ENCODE data around the gene LRRIQ1.

The LRRIQ1 gene

DNA sequence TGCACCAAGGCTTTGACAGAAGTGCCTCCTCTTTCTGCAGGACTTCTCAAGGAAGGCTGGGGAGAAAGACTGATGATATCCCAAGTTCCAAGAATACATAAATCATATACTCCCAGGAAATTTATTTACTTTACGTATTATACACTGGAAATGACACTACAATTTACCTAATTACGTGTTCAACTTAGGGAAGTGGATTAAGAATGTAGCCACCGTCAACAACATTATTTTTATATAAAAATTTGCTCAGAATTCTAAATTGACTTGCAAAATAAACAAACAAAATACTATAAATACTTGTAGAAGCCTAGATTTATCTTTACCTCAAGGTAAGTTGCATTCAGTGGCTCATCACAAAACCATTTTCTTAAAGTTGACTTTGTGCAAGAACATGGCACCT lies 19.0 kb upstream of the LRRIQ1 start:
- TF ChIP-seq, protein P1, sequence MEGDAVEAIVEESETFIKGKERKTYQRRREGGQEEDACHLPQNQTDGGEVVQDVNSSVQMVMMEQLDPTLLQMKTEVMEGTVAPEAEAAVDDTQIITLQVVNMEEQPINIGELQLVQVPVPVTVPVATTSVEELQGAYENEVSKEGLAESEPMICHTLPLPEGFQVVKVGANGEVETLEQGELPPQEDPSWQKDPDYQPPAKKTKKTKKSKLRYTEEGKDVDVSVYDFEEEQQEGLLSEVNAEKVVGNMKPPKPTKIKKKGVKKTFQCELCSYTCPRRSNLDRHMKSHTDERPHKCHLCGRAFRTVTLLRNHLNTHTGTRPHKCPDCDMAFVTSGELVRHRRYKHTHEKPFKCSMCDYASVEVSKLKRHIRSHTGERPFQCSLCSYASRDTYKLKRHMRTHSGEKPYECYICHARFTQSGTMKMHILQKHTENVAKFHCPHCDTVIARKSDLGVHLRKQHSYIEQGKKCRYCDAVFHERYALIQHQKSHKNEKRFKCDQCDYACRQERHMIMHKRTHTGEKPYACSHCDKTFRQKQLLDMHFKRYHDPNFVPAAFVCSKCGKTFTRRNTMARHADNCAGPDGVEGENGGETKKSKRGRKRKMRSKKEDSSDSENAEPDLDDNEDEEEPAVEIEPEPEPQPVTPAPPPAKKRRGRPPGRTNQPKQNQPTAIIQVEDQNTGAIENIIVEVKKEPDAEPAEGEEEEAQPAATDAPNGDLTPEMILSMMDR (conservative IDR thresholded peaks at IDR 0.05; ENCODE audit: control insufficient read depth, insufficient read depth, low read depth, low read length): no peak
- DNase-seq (ENCODE audit: low read depth): no peak
- no peak overlapping the region for H3K4me3 ChIP-seq (ENCODE audit: control insufficient read depth, low read depth, low read length)

DNA sequence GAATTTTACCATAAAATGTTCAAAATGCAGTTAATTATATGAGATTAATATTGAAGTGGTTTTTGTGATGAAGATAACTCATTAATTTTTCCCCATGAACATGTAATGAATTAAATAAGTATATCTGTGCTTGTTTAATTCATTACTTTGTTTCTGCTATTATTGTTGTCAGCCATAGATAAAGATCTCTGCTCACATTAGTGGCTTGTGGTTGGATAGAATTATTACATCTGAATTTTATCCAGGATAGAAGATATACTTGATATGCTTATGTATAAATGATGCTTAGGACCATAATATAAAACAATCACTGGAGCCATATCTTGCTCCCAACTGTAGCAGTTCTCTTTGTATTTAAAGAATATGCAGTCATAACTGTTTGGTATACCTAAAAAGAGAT lies 18.5 kb upstream of the LRRIQ1 start:
- no peak overlapping the region for H3K4me3 ChIP-seq (ENCODE audit: control insufficient read depth, low read depth, low read length)
- no peak for DNase-seq (ENCODE audit: low read depth)
- TF ChIP-seq, protein P1 (conservative IDR thresholded peaks at IDR 0.05; ENCODE audit: control insufficient read depth, insufficient read depth, low read depth, low read length): no peak

DNA sequence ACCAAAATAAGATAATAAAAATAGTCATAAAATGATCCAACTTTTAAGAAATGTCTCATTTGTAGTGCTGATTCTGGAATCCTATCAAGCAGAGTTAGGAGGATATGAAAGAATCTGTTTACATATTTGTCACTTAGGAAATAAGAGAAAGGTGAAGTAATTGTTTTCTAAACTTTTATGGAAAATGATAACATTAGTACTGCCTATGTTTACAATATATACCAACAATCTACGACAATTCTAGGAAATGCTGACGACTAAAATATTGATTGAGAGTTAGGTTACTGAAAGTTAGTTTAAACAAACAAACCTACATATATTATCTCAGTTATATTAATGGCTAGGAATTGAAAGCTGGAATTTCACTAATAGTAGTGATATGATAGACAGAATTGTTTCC lies 18.1 kb upstream of the LRRIQ1 start:
- H3K4me3 ChIP-seq (ENCODE audit: control insufficient read depth, low read depth, low read length): no peak overlapping the region
- no peak for DNase-seq (ENCODE audit: low read depth)
- TF ChIP-seq, protein P1 (conservative IDR thresholded peaks at IDR 0.05; ENCODE audit: control insufficient read depth, insufficient read depth, low read depth, low read length): no peak

DNA sequence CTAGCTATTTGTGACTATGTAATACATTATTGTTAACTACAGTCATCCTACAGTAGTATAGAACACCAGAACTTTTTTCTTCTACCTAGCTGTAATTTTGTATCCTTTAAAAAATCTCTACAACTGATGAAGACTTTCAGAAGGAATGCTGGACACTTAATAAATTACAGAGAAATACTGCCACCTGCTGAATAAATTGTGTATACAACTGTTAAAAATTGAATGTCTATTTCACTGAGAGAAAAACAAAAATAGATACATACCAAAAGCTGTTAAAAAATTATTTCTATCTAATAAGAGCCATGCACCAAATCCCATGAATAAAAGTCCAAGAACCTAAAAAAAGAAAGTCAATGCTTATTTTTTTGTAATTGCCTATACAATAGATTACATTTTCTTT lies 6.7 kb upstream of the LRRIQ1 start:
- DNase-seq (ENCODE audit: low read depth): peak; percentile 49
- TF ChIP-seq, protein P1 (conservative IDR thresholded peaks at IDR 0.05; ENCODE audit: control insufficient read depth, insufficient read depth, low read depth, low read length): peak; percentile 37
- H3K4me3 ChIP-seq (ENCODE audit: control insufficient read depth, low read depth, low read length): no peak overlapping the region

DNA sequence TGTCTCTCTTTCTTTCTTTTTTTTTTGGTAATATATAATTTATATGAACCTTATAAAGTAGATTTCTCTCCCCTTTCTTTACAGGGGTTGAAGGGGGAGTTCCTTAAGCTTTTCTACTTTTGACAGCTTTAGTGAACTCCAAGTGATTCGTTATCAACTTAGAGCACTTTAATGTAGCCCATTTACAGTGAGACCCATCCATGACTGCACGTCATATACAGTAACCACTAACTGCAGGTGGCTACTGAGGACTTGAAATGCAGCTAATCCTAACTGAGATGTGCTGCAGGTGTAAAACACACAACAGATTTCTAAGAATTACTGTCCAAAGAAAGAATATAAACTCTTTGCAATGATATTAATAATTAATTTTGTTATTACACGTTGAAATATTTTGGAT lies 582 bp downstream of the LRRIQ1 start:
- no peak for DNase-seq (ENCODE audit: low read depth)
- TF ChIP-seq, protein P1 (conservative IDR thresholded peaks at IDR 0.05; ENCODE audit: control insufficient read depth, insufficient read depth, low read depth, low read length): no peak
- H3K4me3 ChIP-seq (ENCODE audit: control insufficient read depth, low read depth, low read length): peak overlapping the region; percentile 67

DNA sequence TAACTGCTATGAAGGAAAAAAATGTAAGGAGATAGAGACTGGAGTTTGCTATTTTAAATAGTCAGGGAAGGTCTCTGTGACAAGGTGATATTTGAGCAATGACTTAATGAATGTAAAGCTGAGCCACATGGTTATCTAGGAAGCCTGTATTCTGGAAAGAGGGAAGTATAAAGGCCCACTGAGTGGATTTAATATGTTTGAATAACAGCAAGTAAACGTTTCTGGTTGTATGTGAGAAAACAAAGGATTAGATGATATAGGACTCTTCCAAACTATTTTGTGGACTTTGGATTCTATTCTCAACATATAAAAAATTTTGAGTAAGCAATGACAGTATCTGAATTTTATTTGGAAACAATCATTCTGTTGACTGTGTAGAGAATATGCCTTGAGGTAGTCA lies 5.2 kb downstream of the LRRIQ1 start:
- H3K4me3 ChIP-seq (ENCODE audit: control insufficient read depth, low read depth, low read length): no peak overlapping the region
- DNase-seq (ENCODE audit: low read depth): no peak
- TF ChIP-seq, protein P1 (conservative IDR thresholded peaks at IDR 0.05; ENCODE audit: control insufficient read depth, insufficient read depth, low read depth, low read length): no peak

DNA sequence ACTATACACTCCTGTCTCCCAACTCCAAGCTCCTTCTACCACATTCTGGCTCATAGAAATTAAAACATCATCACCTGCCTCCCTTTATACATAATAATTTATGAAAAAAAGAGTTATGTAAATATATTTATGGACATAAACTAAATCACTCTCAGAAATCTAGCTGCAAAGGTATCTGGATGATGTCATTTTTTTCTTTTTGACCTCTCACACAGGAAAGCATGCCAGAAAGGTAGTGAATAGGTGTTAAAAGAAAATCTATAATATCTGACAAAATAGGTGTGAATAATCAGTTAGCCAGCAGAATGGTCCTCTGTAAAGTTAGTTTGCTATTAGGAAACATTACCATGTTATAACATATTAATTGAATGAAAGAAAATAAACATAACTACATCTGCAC lies 7.7 kb downstream of the LRRIQ1 start:
- no peak overlapping the region for H3K4me3 ChIP-seq (ENCODE audit: control insufficient read depth, low read depth, low read length)
- no peak for DNase-seq (ENCODE audit: low read depth)
- TF ChIP-seq, protein P1 (conservative IDR thresholded peaks at IDR 0.05; ENCODE audit: control insufficient read depth, insufficient read depth, low read depth, low read length): no peak

Measured in fibroblast of mammary gland (primary cell).